ENCODE data around the gene STX1B. TPM values are rescaled to one million over a fixed set of nuclear protein-coding genes. Genes with fewer than 3 reads are reported as not detected.
A peak's percentile ranks its signal among the peaks of the same experiment; 100 is the strongest.

The STX1B gene
- total RNA-seq, 4 donors from 2014 or later = 0.92 to 2.6 (median 1.8) TPM

- no peaks in the 10 kb centered on the region for H3K9me3 ChIP-seq
- DNase-seq (ENCODE audit: extremely low spot score) = no peak
- no peaks in the 10 kb centered on the region for H3K36me3 ChIP-seq
- H3K4me1 ChIP-seq = peaks cover 13 to 23% (median 20%) of the 10 kb centered on the region in 4 donors
- intact Hi-C loops (cut with DNase I) = loop anchor here (5.0 kb wide), 1 partner anchor 33 kb away; the partner anchor contains the start of gene STX4
- H3K27me3 ChIP-seq = peaks cover 0 to 7% (median 0%) of the 10 kb centered on the region in 4 donors
- no peak overlapping the region for H3K4me3 ChIP-seq
- 75% methylated on average over 6 of the region's 6 CpGs for WGBS
- TF ChIP-seq POLR2A (IDR thresholded peaks at IDR 0.05; ENCODE audit: low read depth) (no peak), POLR2AphosphoS5 (IDR thresholded peaks at IDR 0.05) (no peak), EP300 (IDR thresholded peaks at IDR 0.05) (no peak), CTCF (IDR thresholded peaks at IDR 0.05) (no peak)
- H3K27ac ChIP-seq (replicated peaks in 1 of 4) = peak overlapping the region in 3 of 4 donors; percentile 80 to 87 (median 84)
Measured at GRCh38 chr16:30998852-30999761, 11.3 kb downstream of the STX1B start.

- Histone ChIP-seq H3K27me3 (peaks cover 0 to 7% (median 0%) of the 10 kb centered on the region in 4 donors), H3K9me3 (no peaks in the 10 kb centered on the region), H3K4me3 (peak overlapping the region; percentile 60 to 70 (median 64)), H3K27ac (replicated peaks in 1 of 4) (peak overlapping the region; percentile 80 to 87 (median 83)), H3K4me1 (peaks cover 13 to 23% (median 20%) of the 10 kb centered on the region in 4 donors), H3K36me3 (no peaks in the 10 kb centered on the region)
- intact Hi-C loops (cut with DNase I) = loop anchor here (5.0 kb wide), 1 partner anchor 34 kb away; the partner anchor contains the start of gene STX4
- no peak for DNase-seq (ENCODE audit: extremely low spot score)
- no peak for TF ChIP-seq POLR2A (IDR thresholded peaks at IDR 0.05; ENCODE audit: low read depth)
- no peak for TF ChIP-seq CTCF (IDR thresholded peaks at IDR 0.05)
- TF ChIP-seq POLR2AphosphoS5 (IDR thresholded peaks at IDR 0.05) = no peak
- no peak for TF ChIP-seq EP300 (IDR thresholded peaks at IDR 0.05)
- WGBS = 51% methylated on average over 21 of the region's 21 CpGs
Measured at GRCh38 chr16:30997725-30998711, 12.4 kb downstream of the STX1B start.

- H3K27me3 ChIP-seq = peaks cover 0 to 5% (median 0%) of the 10 kb centered on the region in 4 donors
- peak overlapping the region; percentile 80 to 87 (median 83) for H3K27ac ChIP-seq (replicated peaks in 1 of 4)
- no peaks in the 10 kb centered on the region for H3K36me3 ChIP-seq
- peaks cover 13 to 23% (median 20%) of the 10 kb centered on the region in 4 donors for H3K4me1 ChIP-seq
- no peaks in the 10 kb centered on the region for H3K9me3 ChIP-seq
- WGBS = 4% methylated on average over 20 of the region's 60 CpGs
- no peak for TF ChIP-seq POLR2A (IDR thresholded peaks at IDR 0.05; ENCODE audit: low read depth)
- peak; percentile 59 to 86 for TF ChIP-seq POLR2AphosphoS5 (IDR thresholded peaks at IDR 0.05)
- H3K4me3 ChIP-seq = peak overlapping the region; percentile 60 to 70 (median 64)
- intact Hi-C loops (cut with DNase I) = loop anchor here (5.0 kb wide), 1 partner anchor 35 kb away; the partner anchor contains the start of gene STX4
- peak; percentile 96 for DNase-seq (ENCODE audit: extremely low spot score)
Measured at GRCh38 chr16:30996985-30997724, 13.3 kb downstream of the STX1B start.

- no peaks in the 10 kb centered on the region for H3K9me3 ChIP-seq
- no peaks in the 10 kb centered on the region for H3K36me3 ChIP-seq
- 30% methylated on average over 11 of the region's 23 CpGs for WGBS
- peaks cover 13 to 23% (median 20%) of the 10 kb centered on the region in 4 donors for H3K4me1 ChIP-seq
- TF ChIP-seq EP300 (IDR thresholded peaks at IDR 0.05) (no peak), CTCF (IDR thresholded peaks at IDR 0.05) (no peak), POLR2AphosphoS5 (IDR thresholded peaks at IDR 0.05) (peak in 1 of 2 donors; percentile 4), POLR2A (IDR thresholded peaks at IDR 0.05; ENCODE audit: low read depth) (no peak)
- H3K27me3 ChIP-seq = no peaks in the 10 kb centered on the region
- intact Hi-C loops (cut with DNase I) = loop anchor here (5.0 kb wide), 1 partner anchor 36 kb away; the partner anchor contains the start of gene STX4
- no peak for DNase-seq (ENCODE audit: extremely low spot score)
- peak overlapping the region; percentile 80 to 87 (median 83) for H3K27ac ChIP-seq (replicated peaks in 1 of 4)
- peak overlapping the region; percentile 60 to 70 (median 64) for H3K4me3 ChIP-seq
Measured at GRCh38 chr16:30996324-30996984, 14.0 kb downstream of the STX1B start.

Data from esophagus muscularis mucosa (tissue), 4 donors.